GM19395 (cell line): ENCODE data around the gene MARS1.

Source experiments
- ATAC-seq: cut with Tn5 transposase; IDR thresholded peaks from one replicate; pipeline ENCODE4 v1.9.1; 2021; ENCODE audit warnings: mild to moderate bottlenecking, moderate library complexity; ENCODE audit not compliant: unreplicated experiment

Gene MARS1

GRCh38 chr12:57526477-57527126 lies 38.7 kb downstream of the MARS1 start:
- no peak for ATAC-seq

- no peak for ATAC-seq
Measured at GRCh38 chr12:57527184-57527583, 39.3 kb downstream of the MARS1 start.

GRCh38 chr12:57528176-57528575 lies 40.3 kb downstream of the MARS1 start:
- no peak for ATAC-seq

GRCh38 chr12:57528831-57529555 lies 41.1 kb downstream of the MARS1 start:
- no peak for ATAC-seq

- no peak for ATAC-seq
Measured at GRCh38 chr12:57529831-57530230, 42.0 kb downstream of the MARS1 start.

- ATAC-seq = no peak
Measured at GRCh38 chr12:57530396-57531142, 42.7 kb downstream of the MARS1 start.

GRCh38 chr12:57531836-57532235 lies 44.0 kb downstream of the MARS1 start:
- ATAC-seq = no peak

GRCh38 chr12:57533108-57533507 lies 45.2 kb downstream of the MARS1 start:
- no peak for ATAC-seq

GRCh38 chr12:57534250-57534649 lies 46.4 kb downstream of the MARS1 start:
- ATAC-seq = no peak

- no peak for ATAC-seq
Measured at GRCh38 chr12:57534991-57535543, 47.2 kb downstream of the MARS1 start.

- ATAC-seq = no peak
Measured at GRCh38 chr12:57535764-57536596, 48.1 kb downstream of the MARS1 start.

GRCh38 chr12:57536597-57536942 lies 48.7 kb downstream of the MARS1 start:
- no peak for ATAC-seq

- no peak for ATAC-seq
Measured at GRCh38 chr12:57539134-57539768, 51.4 kb downstream of the MARS1 start.

- no peak for ATAC-seq
Measured at GRCh38 chr12:57541001-57541400, 53.1 kb downstream of the MARS1 start.

- ATAC-seq = no peak
Measured at GRCh38 chr12:57541717-57542116, 53.8 kb downstream of the MARS1 start.

GRCh38 chr12:57543581-57543980 lies 55.7 kb downstream of the MARS1 start:
- no peak for ATAC-seq

GRCh38 chr12:57545809-57546437 lies 58.1 kb downstream of the MARS1 start:
- ATAC-seq = no peak

GRCh38 chr12:57546438-57547287 lies 58.8 kb downstream of the MARS1 start, which contains the start of gene DCTN2:
Gene DCTN2 (minus strand): TSS chr12:57547192. CDS start chr12:57547063, 129 bp downstream.
- peak; percentile 98 for ATAC-seq
